ENCODE measurements around the gene WWOX. TPM values are rescaled to one million over a fixed set of nuclear protein-coding genes. Genes with fewer than 3 reads are reported as not detected.
A peak's percentile ranks its signal among the peaks of the same experiment; 100 is the strongest.

The WWOX gene
- total RNA-seq, 2 donors from 2014 or later: 33.8 to 82.5 TPM

- no peak overlapping the region for H3K27ac ChIP-seq
- H3K36me3 ChIP-seq: no peaks in the 10 kb centered on the region
- peaks cover 2 to 14% of the 10 kb centered on the region in 2 donors for H3K4me1 ChIP-seq (ENCODE audit: control insufficient read depth in 1 of 2, low read depth in 2 of 2)
- no peak for ATAC-seq (ENCODE audit: insufficient number of reproducible peaks, low FRiP score, low read depth)
- no peaks in the 10 kb centered on the region for H3K27me3 ChIP-seq (replicated peaks; ENCODE audit: insufficient read depth)
- no peak for DNase-seq (ENCODE audit: low spot score)
- no peak for TF ChIP-seq CTCF (IDR thresholded peaks at IDR 0.05)
- H3K4me3 ChIP-seq: no peak overlapping the region
- no peaks in the 10 kb centered on the region for H3K9me3 ChIP-seq
Measured at GRCh38 chr16:78060809-78061208, 38.6 kb upstream of the WWOX start.

GRCh38 chr16:78065319-78065718 lies 34.1 kb upstream of the WWOX start:
- no peak for TF ChIP-seq CTCF (IDR thresholded peaks at IDR 0.05)
- H3K27ac ChIP-seq: peak overlapping the region in 1 of 2 donors; percentile 49
- no peak for DNase-seq (ENCODE audit: low spot score)

GRCh38 chr16:78069913-78070312 lies 29.5 kb upstream of the WWOX start:
- ATAC-seq (ENCODE audit: insufficient number of reproducible peaks, low FRiP score, low read depth) (no peak), DNase-seq (ENCODE audit: low spot score) (no peak)
- peaks cover 6 to 11% of the 10 kb centered on the region in 2 donors for H3K4me1 ChIP-seq (ENCODE audit: control insufficient read depth in 1 of 2, low read depth in 2 of 2)
- H3K9me3 ChIP-seq: no peaks in the 10 kb centered on the region
- no peaks in the 10 kb centered on the region for H3K27me3 ChIP-seq (replicated peaks; ENCODE audit: insufficient read depth)
- H3K36me3 ChIP-seq: no peaks in the 10 kb centered on the region
- H3K27ac ChIP-seq: no peak overlapping the region
- no peak for TF ChIP-seq CTCF (IDR thresholded peaks at IDR 0.05)
- no peak overlapping the region for H3K4me3 ChIP-seq

More at GRCh38 chr16:78065319-78065718, 34.1 kb upstream of the WWOX start:
- no peak for ATAC-seq (ENCODE audit: insufficient number of reproducible peaks, low FRiP score, low read depth)
- H3K4me3 ChIP-seq: no peak overlapping the region
- H3K9me3 ChIP-seq: no peaks in the 10 kb centered on the region
- H3K36me3 ChIP-seq: no peaks in the 10 kb centered on the region
- H3K27me3 ChIP-seq (replicated peaks; ENCODE audit: insufficient read depth): no peaks in the 10 kb centered on the region
- peaks cover 6 to 16% of the 10 kb centered on the region in 2 donors for H3K4me1 ChIP-seq (ENCODE audit: control insufficient read depth in 1 of 2, low read depth in 2 of 2)

- Histone ChIP-seq H3K9me3 (no peaks in the 10 kb centered on the region), H3K27ac (no peak overlapping the region), H3K27me3 (replicated peaks; ENCODE audit: insufficient read depth) (no peaks in the 10 kb centered on the region), H3K4me1 (ENCODE audit: control insufficient read depth in 1 of 2, low read depth in 2 of 2) (no peaks in the 10 kb centered on the region), H3K36me3 (no peaks in the 10 kb centered on the region), H3K4me3 (no peak overlapping the region)
- no peak for TF ChIP-seq CTCF (IDR thresholded peaks at IDR 0.05)
- ATAC-seq (ENCODE audit: insufficient number of reproducible peaks, low FRiP score, low read depth) (no peak), DNase-seq (ENCODE audit: low spot score) (no peak)
Measured at GRCh38 chr16:78072275-78072674, 27.2 kb upstream of the WWOX start.

- Histone ChIP-seq H3K36me3 (no peaks in the 10 kb centered on the region), H3K4me3 (no peak overlapping the region), H3K27ac (no peak overlapping the region), H3K9me3 (no peaks in the 10 kb centered on the region), H3K27me3 (replicated peaks; ENCODE audit: insufficient read depth) (no peaks in the 10 kb centered on the region), H3K4me1 (ENCODE audit: control insufficient read depth in 1 of 2, low read depth in 2 of 2) (no peaks in the 10 kb centered on the region)
- DNase-seq (ENCODE audit: low spot score): no peak
- ATAC-seq (ENCODE audit: insufficient number of reproducible peaks, low FRiP score, low read depth): no peak
- TF ChIP-seq CTCF (IDR thresholded peaks at IDR 0.05): no peak
Measured at GRCh38 chr16:78075800-78076199, 23.7 kb upstream of the WWOX start.
